GM12891 (cell line): Measurements from ENCODE around the gene HSPA1L.
"Not testable (repeated sequence)": the region's sequence is repeated elsewhere in the genome, so short reads cannot be mapped to it uniquely, and the experiment has no call there.

Experiments
- DNase-seq: peaks from one replicate; pipeline ENCODE4 v3.0.0; 2011; ENCODE audit warnings: low spot score; ENCODE audit not compliant: insufficient read length
- FAIRE-seq: peaks from 2 replicates; lab custom pipeline; 2011; peaks lifted over from hg19 to GRCh38; lab: Jason Lieb, UNC
- PAX5 ChIP-seq: IDR thresholded peaks from 2 replicates; pipeline ENCODE4 v1.6.1; 2011; ENCODE audit warnings: low read length, moderate library complexity, mild to moderate bottlenecking; ENCODE audit not compliant: insufficient read depth, severe bottlenecking
- POLR2A ChIP-seq: IDR thresholded peaks from 2 replicates; pipeline ENCODE4 v1.6.1; 2011; ENCODE audit warnings: low read depth, low read length, control low read depth
- POLR2AphosphoS5 ChIP-seq: IDR thresholded peaks from 2 replicates; pipeline ENCODE4 v1.6.1; 2011; ENCODE audit warnings: low read depth, low read length, control low read depth
- POU2F2 ChIP-seq: IDR thresholded peaks from 2 replicates; pipeline ENCODE4 v1.6.1; 2011; ENCODE audit warnings: low read depth, mild to moderate bottlenecking, control low read depth, low read length, moderate library complexity
- SPI1 ChIP-seq: IDR thresholded peaks from 2 replicates; pipeline ENCODE4 v1.6.1; 2011; ENCODE audit warnings: low read depth, low read length, control low read depth
- TAF1 ChIP-seq: IDR thresholded peaks from 2 replicates; pipeline ENCODE4 v1.6.1; 2011; ENCODE audit warnings: low read depth, low read length, control low read depth

HSPA1L gene

GRCh38 chr6:31794294-31794865, 20.7 kb downstream of the HSPA1L start:
- TF ChIP-seq POLR2AphosphoS5: no peak
- TF ChIP-seq POLR2A: no peak
- TF ChIP-seq POU2F2: no peak
- TF ChIP-seq TAF1: no peak
- no peak for TF ChIP-seq SPI1
- TF ChIP-seq PAX5: no peak
- FAIRE-seq (peak; percentile 38), DNase-seq (no peak)

- DNase-seq, FAIRE-seq: not testable (repeated sequence)
Observed at GRCh38 chr6:31793927-31794245, 21.2 kb downstream of the HSPA1L start.

- TF ChIP-seq PAX5: no peak
- no peak for TF ChIP-seq SPI1
- no peak for TF ChIP-seq POLR2A
- FAIRE-seq (no peak), DNase-seq (no peak)
Observed at GRCh38 chr6:31792761-31793171, 22.3 kb downstream of the HSPA1L start.

GRCh38 chr6:31792090-31792374, 23.1 kb downstream of the HSPA1L start:
- DNase-seq (no peak), FAIRE-seq (no peak)
- TF ChIP-seq POLR2AphosphoS5: no peak

- DNase-seq (no peak), FAIRE-seq (no peak)
- TF ChIP-seq SPI1 (no peak), POLR2A (no peak), TAF1 (no peak), POU2F2 (no peak), PAX5 (no peak), POLR2AphosphoS5 (no peak)
Observed at GRCh38 chr6:31791324-31792089, 23.6 kb downstream of the HSPA1L start.

GRCh38 chr6:31785475-31785874, 29.6 kb downstream of the HSPA1L start:
- FAIRE-seq (no peak), DNase-seq (no peak)
- TF ChIP-seq SPI1 (no peak), POLR2A (no peak), POU2F2 (no peak), POLR2AphosphoS5 (no peak), PAX5 (no peak), TAF1 (no peak)

- DNase-seq (no peak), FAIRE-seq (no peak)
- TF ChIP-seq TAF1 (no peak), POLR2A (0 out of 2 replicates have a peak, but pooled peaks have one; percentile 11)
Observed at GRCh38 chr6:31784098-31784925, 30.8 kb downstream of the HSPA1L start.

GRCh38 chr6:31782126-31782855, 32.8 kb downstream of the HSPA1L start:
- DNase-seq (no peak), FAIRE-seq (no peak)
- TF ChIP-seq POU2F2 (no peak), TAF1 (no peak), PAX5 (no peak), POLR2AphosphoS5 (no peak), POLR2A (no peak), SPI1 (no peak)

GRCh38 chr6:31781244-31782125, 33.6 kb downstream of the HSPA1L start:
- FAIRE-seq (no peak), DNase-seq (no peak)
- TF ChIP-seq POLR2A (no peak), POU2F2 (no peak)
